ENCODE measurements around the gene PAPOLB.

The PAPOLB gene

DNA sequence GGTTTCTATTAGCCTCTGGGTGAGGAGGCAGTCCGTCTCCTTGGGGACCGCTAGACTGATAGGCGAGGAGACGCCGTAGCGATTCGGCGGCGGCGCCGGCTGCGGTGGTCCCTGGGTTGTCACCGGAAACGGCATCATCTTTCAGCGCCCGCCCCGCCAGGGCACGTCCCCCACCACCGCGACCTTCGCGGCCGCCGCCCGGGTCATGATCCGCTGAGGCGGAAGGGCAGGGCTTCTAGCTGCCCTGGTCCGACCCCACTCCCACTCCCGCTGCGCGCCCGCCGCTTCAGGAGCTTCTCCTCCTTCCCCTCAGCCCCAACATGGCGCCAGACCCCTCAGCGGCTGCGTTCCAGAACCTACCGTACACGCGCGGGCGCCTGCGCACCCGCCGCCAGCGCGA lies at the start of gene PAPOLB:
PAPOLB (minus strand) TSS at position 358 of the 400 bp plus-strand sequence; CDS start at position 138, 220 bp downstream.
- DNase-seq (ENCODE audit: low read depth) = no peak
- peak within 1 kb of the TSS; percentile 34 for H3K4me3 ChIP-seq (ENCODE audit: low read depth, low read length)
- TF ChIP-seq, protein P1, sequence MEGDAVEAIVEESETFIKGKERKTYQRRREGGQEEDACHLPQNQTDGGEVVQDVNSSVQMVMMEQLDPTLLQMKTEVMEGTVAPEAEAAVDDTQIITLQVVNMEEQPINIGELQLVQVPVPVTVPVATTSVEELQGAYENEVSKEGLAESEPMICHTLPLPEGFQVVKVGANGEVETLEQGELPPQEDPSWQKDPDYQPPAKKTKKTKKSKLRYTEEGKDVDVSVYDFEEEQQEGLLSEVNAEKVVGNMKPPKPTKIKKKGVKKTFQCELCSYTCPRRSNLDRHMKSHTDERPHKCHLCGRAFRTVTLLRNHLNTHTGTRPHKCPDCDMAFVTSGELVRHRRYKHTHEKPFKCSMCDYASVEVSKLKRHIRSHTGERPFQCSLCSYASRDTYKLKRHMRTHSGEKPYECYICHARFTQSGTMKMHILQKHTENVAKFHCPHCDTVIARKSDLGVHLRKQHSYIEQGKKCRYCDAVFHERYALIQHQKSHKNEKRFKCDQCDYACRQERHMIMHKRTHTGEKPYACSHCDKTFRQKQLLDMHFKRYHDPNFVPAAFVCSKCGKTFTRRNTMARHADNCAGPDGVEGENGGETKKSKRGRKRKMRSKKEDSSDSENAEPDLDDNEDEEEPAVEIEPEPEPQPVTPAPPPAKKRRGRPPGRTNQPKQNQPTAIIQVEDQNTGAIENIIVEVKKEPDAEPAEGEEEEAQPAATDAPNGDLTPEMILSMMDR (IDR thresholded peaks at IDR 0.05; ENCODE audit: low read depth, low read length, missing control alignments) = no peak
- in situ Hi-C loops (cut with HindIII; ENCODE audit: low sequenced_read_pairs) = no loop called here

DNA sequence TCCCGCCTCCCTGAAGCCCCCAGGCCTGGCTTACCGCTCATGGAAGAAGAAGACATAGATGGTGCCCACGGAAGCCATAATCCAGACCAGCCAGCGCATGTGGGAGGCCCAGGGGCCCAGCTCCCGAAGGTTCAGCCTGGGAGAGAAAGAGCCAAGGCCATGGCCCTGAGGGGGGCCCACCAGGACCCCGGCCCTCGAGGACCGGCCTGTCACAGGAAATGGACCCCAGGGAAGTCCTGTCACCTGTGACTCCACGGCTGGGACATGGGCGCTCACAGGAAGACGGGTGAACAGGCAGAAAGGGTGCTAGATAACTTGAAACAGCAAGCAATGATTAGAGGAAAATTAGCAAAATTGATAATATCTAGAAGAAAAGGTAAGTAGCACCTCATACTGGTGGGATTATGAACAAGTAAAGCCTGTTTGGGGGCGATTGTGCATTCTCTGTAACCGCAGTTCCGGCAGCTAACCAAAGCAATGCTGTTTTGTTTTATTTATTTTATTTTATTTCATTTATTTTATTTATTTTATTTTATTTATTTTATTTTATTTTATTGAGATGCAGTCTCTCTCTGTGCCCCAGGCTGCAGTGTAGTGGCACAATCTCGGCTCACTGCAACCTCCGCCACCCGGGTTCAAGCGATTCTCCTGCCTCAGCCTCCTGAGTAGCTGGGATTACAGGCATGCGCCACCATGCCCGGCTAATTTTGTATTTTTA lies 49.4 kb upstream of the PAPOLB start:
- DNase-seq (ENCODE audit: low read depth) = no peak
- in situ Hi-C loops (cut with HindIII; ENCODE audit: low sequenced_read_pairs) = no loop called here
- H3K4me3 ChIP-seq (ENCODE audit: low read depth, low read length) = no peak overlapping the region
- TF ChIP-seq, protein P1 (IDR thresholded peaks at IDR 0.05; ENCODE audit: low read depth, low read length, missing control alignments) = no peak

DNA sequence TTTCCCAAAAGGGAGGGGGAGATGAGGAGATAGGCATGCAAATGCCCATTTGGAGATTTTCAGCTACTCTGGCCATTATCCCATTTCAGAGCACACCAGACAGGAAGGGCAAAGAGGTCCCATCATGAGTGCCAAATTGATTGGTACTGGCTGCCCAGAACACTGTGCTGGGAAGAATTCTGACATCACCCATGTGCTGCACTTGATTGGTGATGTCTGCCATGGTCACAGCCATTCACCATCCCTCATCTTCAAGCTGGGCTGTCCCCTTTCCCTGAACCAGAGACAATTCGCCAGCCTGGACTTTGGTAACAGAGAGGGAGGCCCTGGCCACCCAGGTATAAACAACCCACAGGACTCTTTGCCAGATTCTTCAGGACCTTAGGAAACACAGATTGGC lies 44.9 kb upstream of the PAPOLB start:
- TF ChIP-seq, protein P1 (IDR thresholded peaks at IDR 0.05; ENCODE audit: low read depth, low read length, missing control alignments) = no peak
- in situ Hi-C loops (cut with HindIII; ENCODE audit: low sequenced_read_pairs) = no loop called here
- H3K4me3 ChIP-seq (ENCODE audit: low read depth, low read length) = no peak overlapping the region
- DNase-seq (ENCODE audit: low read depth) = no peak

DNA sequence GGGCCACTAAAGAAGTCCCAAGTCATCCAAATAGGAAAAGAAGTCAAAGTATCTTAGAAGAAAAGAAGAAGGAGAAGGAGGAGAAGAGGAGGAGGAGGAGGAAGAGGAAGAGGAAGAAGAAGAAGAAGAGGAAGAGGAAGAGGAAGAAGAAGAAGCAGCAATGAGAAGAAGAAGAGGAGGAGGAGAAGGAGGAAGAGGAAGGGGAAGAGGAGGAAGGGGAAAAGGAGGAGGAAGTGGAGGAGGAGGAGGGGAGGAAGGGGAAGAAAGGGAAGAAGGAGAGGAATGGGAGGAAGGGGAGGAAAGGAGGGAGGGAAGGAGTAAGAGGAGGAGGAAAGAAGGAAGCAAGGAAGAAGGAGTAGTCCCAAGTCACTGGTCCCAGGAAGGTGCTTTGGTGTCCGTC lies 43.3 kb upstream of the PAPOLB start:
- DNase-seq (ENCODE audit: low read depth) = no peak
- TF ChIP-seq, protein P1 (IDR thresholded peaks at IDR 0.05; ENCODE audit: low read depth, low read length, missing control alignments) = no peak
- in situ Hi-C loops (cut with HindIII; ENCODE audit: low sequenced_read_pairs) = no loop called here
- no peak overlapping the region for H3K4me3 ChIP-seq (ENCODE audit: low read depth, low read length)

DNA sequence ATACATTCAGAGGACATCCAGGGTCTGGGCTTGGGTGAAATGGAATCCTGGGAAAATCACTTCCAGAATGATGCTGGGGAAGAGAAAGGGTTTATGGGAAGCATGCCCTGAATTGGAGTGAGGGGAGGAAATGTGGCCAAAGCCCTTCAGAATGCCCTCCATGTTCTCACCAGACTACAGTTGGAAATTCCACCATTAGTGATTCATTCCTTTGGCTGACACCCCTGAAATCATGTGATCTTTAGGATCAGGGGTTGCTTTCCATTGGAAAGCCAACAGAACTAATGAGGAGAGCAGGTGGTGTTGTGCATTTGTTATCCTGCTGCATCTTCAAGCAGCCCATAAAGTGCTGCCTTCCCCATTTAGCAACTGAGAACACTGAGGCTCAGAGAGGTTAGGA lies 42.5 kb upstream of the PAPOLB start:
- in situ Hi-C loops (cut with HindIII; ENCODE audit: low sequenced_read_pairs) = no loop called here
- no peak overlapping the region for H3K4me3 ChIP-seq (ENCODE audit: low read depth, low read length)
- TF ChIP-seq, protein P1 (IDR thresholded peaks at IDR 0.05; ENCODE audit: low read depth, low read length, missing control alignments) = no peak
- DNase-seq (ENCODE audit: low read depth) = no peak

DNA sequence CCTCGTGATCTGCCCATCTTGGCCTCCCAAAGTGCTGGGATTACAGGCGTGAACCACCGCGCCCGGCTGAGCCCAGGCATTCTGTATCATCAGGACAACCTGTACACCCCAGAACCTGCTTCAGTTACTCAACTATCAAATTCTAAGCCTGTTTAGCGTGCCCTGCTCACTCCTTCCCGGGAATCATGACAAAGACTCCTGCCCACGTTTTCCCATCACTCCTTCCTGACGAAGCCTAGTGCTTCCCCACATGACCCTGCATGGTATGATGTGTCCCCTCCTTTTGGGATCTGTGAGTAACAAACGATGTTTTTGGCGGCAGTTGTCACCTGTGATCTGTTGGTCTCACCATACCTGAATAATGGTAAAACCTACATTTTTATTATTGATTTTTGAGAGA lies 33.9 kb upstream of the PAPOLB start:
- TF ChIP-seq, protein P1 (IDR thresholded peaks at IDR 0.05; ENCODE audit: low read depth, low read length, missing control alignments) = no peak
- DNase-seq (ENCODE audit: low read depth) = no peak
- in situ Hi-C loops (cut with HindIII; ENCODE audit: low sequenced_read_pairs) = no loop called here
- no peak overlapping the region for H3K4me3 ChIP-seq (ENCODE audit: low read depth, low read length)
